K562 (cell line): Measurements from ENCODE around the gene RASSF6. TPM values are rescaled to one million over a fixed set of nuclear protein-coding genes. Genes with fewer than 3 reads are reported as not detected.

ENCODE experiments used
- ATAC-seq: fragments of 200-7000 bp; cut with Tn5 transposase; 3 replicates; pipeline ENCODE4 v1.9.1; 2020; ENCODE audit warnings: moderate library complexity
- BruUV-seq: library from RNA; stranded (reverse); fragments of 400-500 nt; replicated peaks from 2 replicates; lab custom pipeline; 2021; lab: Mats Ljungman, UMichigan
- CTCF ChIA-PET: fragments of 300-600 bp; formaldehyde crosslinking; extraction: SDS; loops from one replicate; lab custom pipeline; 2021; ENCODE audit warnings: low intra/inter-chr PET ratio; lab: Yijun Ruan, JAX
- POLR2A ChIA-PET: fragments of 300-600, 350-650 bp; sonication (Branson Sonifier 250); formaldehyde crosslinking; extraction: SDS; loops from one replicate; lab custom pipeline; 2021; ENCODE audit warnings: antibody characterized with exemption, inconsistent platforms; lab: Yijun Ruan, JAX
- DNase-seq, 4 experiments: peaks; one replicate each; pipeline versions ENCODE4 v3.0.0 to v3.0.0-alpha.2; 2011 to 2018; ENCODE audit warnings: low spot score in 3 of 4, mixed read lengths in 3 of 4; ENCODE audit errors: extremely low read depth in 1 of 4
- FAIRE-seq: peaks from 2 replicates; lab custom pipeline; 2011; peaks lifted over from hg19 to GRCh38; lab: Jason Lieb, UNC
- H2AFZ ChIP-seq: 2 replicates; pipeline ENCODE4 v1.6.0; 2011; ENCODE audit warnings: low read depth, low read length, control low read depth, inconsistent platforms
- H3K27ac ChIP-seq: fragments of 200-600 bp; 3 replicates; pipeline ENCODE4 v1.8.0; 2011; ENCODE audit warnings: low read depth, mild to moderate bottlenecking, control low read depth, inconsistent platforms, low read length, moderate library complexity, mixed read lengths; ENCODE audit errors: extremely low read depth
- H3K27me3 ChIP-seq, 2 experiments: fragments of 300-600 bp in 1 of 2; 2 replicates in 1 of 2; 3 replicates in 1 of 2; pipeline versions ENCODE4 v1.6.0 to v1.8.0; 2011; ENCODE audit warnings: inconsistent platforms in 2 of 2, low read length in 2 of 2, mild to moderate bottlenecking in 1 of 2, mixed read lengths in 1 of 2, moderate library complexity in 1 of 2; ENCODE audit not compliant: control insufficient read depth in 2 of 2, insufficient read depth in 2 of 2
- H3K36me3 ChIP-seq: fragments of 300-600 bp; 3 replicates; pipeline ENCODE4 v1.8.0; 2011; ENCODE audit warnings: mild to moderate bottlenecking, low read length, inconsistent platforms; ENCODE audit not compliant: control insufficient read depth, insufficient read depth
- H3K4me1 ChIP-seq, 2 experiments: fragments of 200-600 bp in 1 of 2; replicated peaks in 1 of 2; 2 replicates in 1 of 2; 3 replicates in 1 of 2; pipeline versions ENCODE4 v1.5.1 to v1.8.0; 2011; ENCODE audit warnings: inconsistent platforms in 2 of 2, low read length in 2 of 2, mild to moderate bottlenecking in 1 of 2, mixed read lengths in 1 of 2, moderate library complexity in 1 of 2; ENCODE audit not compliant: control insufficient read depth in 2 of 2, insufficient read depth in 2 of 2
- H3K4me2 ChIP-seq: 2 replicates; pipeline ENCODE4 v1.6.1; 2011; ENCODE audit warnings: low read length, control low read depth, inconsistent platforms, mixed read lengths; ENCODE audit not compliant: insufficient read depth
- H3K4me3 ChIP-seq: fragments of 200-600 bp; sonication (generic), shearing (Covaris generic); 2 replicates; pipeline ENCODE4 v1.5.1; 2016; ENCODE audit warnings: control low read depth, inconsistent platforms
- H3K79me2 ChIP-seq: fragments of 200-600 bp; 3 replicates; pipeline ENCODE4 v1.8.0; 2011; ENCODE audit warnings: low read length, inconsistent platforms; ENCODE audit not compliant: control insufficient read depth, insufficient read depth
- H3K9ac ChIP-seq, 2 experiments: 2 replicates each; pipeline versions ENCODE4 v1.6.0 to v1.6.1; 2011; ENCODE audit warnings: low read depth in 2 of 2, low read length in 2 of 2, control low read depth in 1 of 2, inconsistent platforms in 1 of 2, mild to moderate bottlenecking in 1 of 2, mixed read lengths in 1 of 2; ENCODE audit not compliant: insufficient read depth in 1 of 2
- H3K9me1 ChIP-seq: one replicate; pipeline ENCODE4 v1.6.0; 2011; ENCODE audit warnings: inconsistent platforms, mild to moderate bottlenecking, low read length, moderate library complexity; ENCODE audit not compliant: control insufficient read depth, insufficient read depth
- H3K9me3 ChIP-seq: replicated peaks from 2 replicates; pipeline ENCODE4 v1.5.1; 2011; ENCODE audit warnings: low read depth, low read length, inconsistent platforms; ENCODE audit not compliant: control insufficient read depth, insufficient read depth
- H4K20me1 ChIP-seq: replicated peaks from 2 replicates; pipeline ENCODE4 v1.6.1; 2011; ENCODE audit warnings: low read length, inconsistent platforms, mixed read lengths; ENCODE audit not compliant: control insufficient read depth, insufficient read depth
- BACH1 ChIP-seq: fragments of 200-800 bp; sonication (Bioruptor generic); IDR thresholded peaks from 2 replicates; pipeline ENCODE4 v1.6.1; 2016; ENCODE audit warnings: missing genetic modification characterization, missing compliant biosample characterization
- BDP1 ChIP-seq: IDR thresholded peaks from 3 replicates; pipeline ENCODE4 v1.6.1; 2011; ENCODE audit not compliant: insufficient read length, insufficient read depth
- CTBP1 ChIP-seq: fragments of 450-650 bp; IDR thresholded peaks from 2 replicates; pipeline ENCODE4 v1.6.1; 2016; ENCODE audit warnings: borderline replicate concordance
- DPF2 ChIP-seq: fragments of 450-650 bp; IDR thresholded peaks from 2 replicates; pipeline ENCODE4 v1.6.1; 2016
- FOSL1 ChIP-seq: fragments of 200-800 bp; sonication (Bioruptor generic); conservative IDR thresholded peaks from 2 replicates; pipeline ENCODE4 v1.6.1; 2016; ENCODE audit warnings: missing genetic modification characterization, missing compliant biosample characterization
- GATA2 ChIP-seq: sonication (generic); formaldehyde crosslinking; IDR thresholded peaks from 2 replicates; pipeline ENCODE4 v1.4.0; 2020; ENCODE audit warnings: mild to moderate bottlenecking, missing genetic modification reagents
- JUNB ChIP-seq: fragments of 450-650 bp; formaldehyde crosslinking; conservative IDR thresholded peaks from 2 replicates; pipeline ENCODE4 v1.4.0; 2020; ENCODE audit warnings: mild to moderate bottlenecking
- MAFG ChIP-seq: fragments of 450-650 bp; conservative IDR thresholded peaks from 2 replicates; pipeline ENCODE4 v1.6.1; 2016; ENCODE audit warnings: missing genetic modification characterization, missing compliant biosample characterization
- MED1 ChIP-seq: sonication (generic); formaldehyde crosslinking; IDR thresholded peaks from 2 replicates; pipeline ENCODE4 v1.8.1; 2023; ENCODE audit warnings: missing genetic modification reagents, borderline replicate concordance
- MTA3 ChIP-seq: fragments of 450-650 bp; formaldehyde crosslinking; IDR thresholded peaks from 2 replicates; pipeline ENCODE4 v1.6.1; 2017; ENCODE audit warnings: mild to moderate bottlenecking, borderline replicate concordance
- NFE2L1 ChIP-seq: fragments of 450-650 bp; IDR thresholded peaks from 2 replicates; pipeline ENCODE4 v1.6.1; 2016; ENCODE audit warnings: missing genetic modification characterization, low read depth, mild to moderate bottlenecking, missing compliant biosample characterization, moderate library complexity, borderline replicate concordance
- NFIX ChIP-seq: fragments of 250-450 bp; sonication (Bioruptor Pico); IDR thresholded peaks from 2 replicates; pipeline ENCODE4 v1.4.0; 2020; ENCODE audit warnings: low read depth, mild to moderate bottlenecking, moderate library complexity
- NFXL1 ChIP-seq: fragments of 450-650 bp; formaldehyde crosslinking; IDR thresholded peaks from 2 replicates; pipeline ENCODE4 v1.4.0; 2021; ENCODE audit warnings: mild to moderate bottlenecking
- RBM25 ChIP-seq: fragments of 200-400 bp; formaldehyde crosslinking; IDR thresholded peaks from 2 replicates; pipeline ENCODE4 v1.6.1; 2018; ENCODE audit warnings: low read length, low read depth, moderate library complexity; ENCODE audit not compliant: severe bottlenecking
- SMARCE1 ChIP-seq: fragments of 450-650 bp; IDR thresholded peaks from 2 replicates; pipeline ENCODE4 v1.7.1; 2016; ENCODE audit warnings: mild to moderate bottlenecking
- ZNF175 ChIP-seq: fragments of 200-800 bp; sonication (Bioruptor generic); IDR thresholded peaks from 2 replicates; pipeline ENCODE4 v1.6.1; 2016; ENCODE audit warnings: low read depth, mild to moderate bottlenecking, missing genetic modification characterization, missing compliant biosample characterization
- WGBS: fragments of 100-300 bp; shearing (Covaris generic); methylation state at CpG from one replicate; pipeline ENCODE4 v1.1.6; 2016; ENCODE audit warnings: low coverage, mixed read lengths; ENCODE audit not compliant: insufficient coverage; ENCODE audit errors: missing lambda C conversion rate; 5-methylcytosine and 5-hydroxymethylcytosine counted together
- in situ Hi-C: fragments of 300-500 bp; cut with MboI; formaldehyde crosslinking; loops from 4 replicates; pipeline ENCODE4 v1.15.0; 2018; ENCODE audit warnings: inconsistent platforms, mixed read lengths
- intact Hi-C: fragments of 100-400 bp; cut with micrococcal nuclease; formaldehyde crosslinking; loops from 2 replicates; pipeline ENCODE4 v1.14.2; 2022
- polyA plus RNA-seq, 8 experiments: library from polyadenylated mRNA; depleted of rRNA in 4 of 8; stranded (reverse) in 5 of 8; unstranded in 3 of 8; fragments of >200 nt; fragmentation: Nextera tagmentation in 2 of 8; fragmentation: Illumina TruSeq in 1 of 8; extraction: Ambion mirVana in 2 of 8; extraction: Trizol in 1 of 8; gene quantifications; 2 replicates each; pipeline versions ENCODE4 v1.2.1 to v1.2.3, GENCODE V29; 2011 to 2014; ENCODE audit warnings: inconsistent platforms in 1 of 8, missing spikeins in 1 of 8
- total RNA-seq, 7 experiments: library from RNA; depleted of rRNA in 6 of 7; stranded (reverse); fragments of >200 nt in 6 of 7; fragmentation: Illumina TruSeq in 2 of 7; extraction: Trizol in 2 of 7; gene quantifications; 2 replicates each; pipeline versions ENCODE4 v1.2.1 to v1.2.3, GENCODE V29; 2011 to 2021; ENCODE audit warnings: low replicate concordance in 1 of 7
- TF ChIP-seq, protein P1 (sequence below): fragments of 250-450 bp; sonication (Bioruptor Pico); IDR thresholded peaks from 2 replicates; pipeline ENCODE4 v1.8.0; 2022; ENCODE audit warnings: inconsistent platforms, mild to moderate bottlenecking, moderate library complexity, borderline replicate concordance
- TF ChIP-seq, protein P2 (sequence below): fragments of 450-650 bp; formaldehyde crosslinking; IDR thresholded peaks from 2 replicates; pipeline ENCODE4 v1.4.0; 2020; ENCODE audit warnings: mild to moderate bottlenecking, moderate library complexity
- TF ChIP-seq, protein P3 (sequence below): sonication (generic); formaldehyde crosslinking; IDR thresholded peaks from 2 replicates; pipeline ENCODE4 v1.8.0; 2022; ENCODE audit warnings: mild to moderate bottlenecking, missing genetic modification reagents

Gene RASSF6
- total and polyA plus RNA-seq, 9 of the 15 experiments (the other 6 are each of a cell fraction or from before 2014, with no cell fraction given): under 0.01 to 0.25 (median 0.06) TPM; not detected in 1

DNA sequence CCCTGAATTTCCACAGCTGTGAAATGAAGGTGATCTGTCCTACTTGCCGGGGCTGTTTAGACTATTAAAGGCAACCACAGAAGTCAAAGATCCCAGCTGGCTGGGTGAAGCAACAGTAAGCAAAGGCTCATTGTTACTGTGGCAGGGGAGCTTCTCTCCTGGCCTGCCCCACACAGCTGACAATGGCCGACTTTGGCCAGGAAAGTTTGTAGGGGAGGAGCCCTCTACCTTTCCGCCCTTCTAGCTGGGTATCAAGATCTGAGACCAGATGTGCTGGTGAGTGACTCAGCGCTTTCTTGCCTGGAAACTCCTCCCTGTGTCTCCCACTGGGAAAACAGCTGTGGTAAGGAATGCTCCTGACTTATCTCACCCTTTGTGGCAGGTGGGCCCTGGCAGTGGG is 21.1 kb downstream of the RASSF6 start:
- H3K27ac ChIP-seq: peak overlapping the region; percentile 29; the same call in 1 of the 3 replicates
- H3K4me1 ChIP-seq: peaks cover 0 to 10% of the 10 kb centered on the region in 2 experiments; a peak in 3 of 5 replicates
- H3K4me3 ChIP-seq: no peak overlapping the region
- FAIRE-seq: peak; percentile 75
- no peaks in the 10 kb centered on the region for H3K27me3 ChIP-seq
- BruUV-seq: no TSS peak
- in situ Hi-C loops (no loop called here), intact Hi-C loops (no loop called here)
- peak; percentile 21 to 66 (median 30) for DNase-seq
- H3K4me2 ChIP-seq: peak overlapping the region; percentile 66
- no peaks in the 10 kb centered on the region for H3K36me3 ChIP-seq
- H2AFZ ChIP-seq: peak overlapping the region; percentile 71
- no peaks in the 10 kb centered on the region for H3K9me1 ChIP-seq
- ChIA-PET POLR2A (interaction anchor here (0.5 kb wide), 1 partner anchor 256 kb away, joined by 4 read pairs; no protein-coding TSS in a partner anchor), CTCF (no interaction called here)
- H3K79me2 ChIP-seq: no peaks in the 10 kb centered on the region
- peak; percentile 92 for ATAC-seq
- H3K9me3 ChIP-seq: no peaks in the 10 kb centered on the region
- 0 out of 4 replicates have a peak overlapping the region, but pooled peaks of 1 of the 2 experiments have one; percentile 26 for H3K9ac ChIP-seq
- H4K20me1 ChIP-seq: no peaks in the 10 kb centered on the region
- 0% methylated on average over 3 of the region's 4 CpGs for WGBS
- TF ChIP-seq MTA3 (peak; percentile 51; the same call in 1 of the 2 replicates), ZNF175 (CRISPR knock-in tag) (no peak), JUNB (no peak), NFIX (CRISPR knock-in tag) (no peak), MAFG (peak; percentile 97), MED1 (no peak), GATA2 (no peak), DPF2 (peak; percentile 64), SMARCE1 (peak; percentile 50; the same call in 1 of the 2 replicates), CTBP1 (peak; percentile 86), NFXL1 (CRISPR knock-in tag) (no peak), FOSL1 (tag) (0 out of 2 replicates have a peak, but pooled peaks have one; percentile 19), RBM25 (no peak), NFE2L1 (tag) (peak; percentile 84), BDP1 (no peak), BACH1 (tag) (peak; percentile 80; the same call in 1 of the 2 replicates)
- TF ChIP-seq, protein P1, sequence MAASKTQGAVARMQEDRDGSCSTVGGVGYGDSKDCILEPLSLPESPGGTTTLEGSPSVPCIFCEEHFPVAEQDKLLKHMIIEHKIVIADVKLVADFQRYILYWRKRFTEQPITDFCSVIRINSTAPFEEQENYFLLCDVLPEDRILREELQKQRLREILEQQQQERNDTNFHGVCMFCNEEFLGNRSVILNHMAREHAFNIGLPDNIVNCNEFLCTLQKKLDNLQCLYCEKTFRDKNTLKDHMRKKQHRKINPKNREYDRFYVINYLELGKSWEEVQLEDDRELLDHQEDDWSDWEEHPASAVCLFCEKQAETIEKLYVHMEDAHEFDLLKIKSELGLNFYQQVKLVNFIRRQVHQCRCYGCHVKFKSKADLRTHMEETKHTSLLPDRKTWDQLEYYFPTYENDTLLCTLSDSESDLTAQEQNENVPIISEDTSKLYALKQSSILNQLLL (CRISPR knock-in tag): no peak
- TF ChIP-seq, protein P2, sequence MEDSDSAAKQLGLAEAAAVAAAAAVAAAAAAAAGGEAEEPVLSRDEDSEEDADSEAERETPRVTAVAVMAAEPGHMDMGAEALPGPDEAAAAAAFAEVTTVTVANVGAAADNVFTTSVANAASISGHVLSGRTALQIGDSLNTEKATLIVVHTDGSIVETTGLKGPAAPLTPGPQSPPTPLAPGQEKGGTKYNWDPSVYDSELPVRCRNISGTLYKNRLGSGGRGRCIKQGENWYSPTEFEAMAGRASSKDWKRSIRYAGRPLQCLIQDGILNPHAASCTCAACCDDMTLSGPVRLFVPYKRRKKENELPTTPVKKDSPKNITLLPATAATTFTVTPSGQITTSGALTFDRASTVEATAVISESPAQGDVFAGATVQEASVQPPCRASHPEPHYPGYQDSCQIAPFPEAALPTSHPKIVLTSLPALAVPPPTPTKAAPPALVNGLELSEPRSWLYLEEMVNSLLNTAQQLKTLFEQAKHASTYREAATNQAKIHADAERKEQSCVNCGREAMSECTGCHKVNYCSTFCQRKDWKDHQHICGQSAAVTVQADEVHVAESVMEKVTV (CRISPR knock-in tag): no peak
- TF ChIP-seq, protein P3, sequence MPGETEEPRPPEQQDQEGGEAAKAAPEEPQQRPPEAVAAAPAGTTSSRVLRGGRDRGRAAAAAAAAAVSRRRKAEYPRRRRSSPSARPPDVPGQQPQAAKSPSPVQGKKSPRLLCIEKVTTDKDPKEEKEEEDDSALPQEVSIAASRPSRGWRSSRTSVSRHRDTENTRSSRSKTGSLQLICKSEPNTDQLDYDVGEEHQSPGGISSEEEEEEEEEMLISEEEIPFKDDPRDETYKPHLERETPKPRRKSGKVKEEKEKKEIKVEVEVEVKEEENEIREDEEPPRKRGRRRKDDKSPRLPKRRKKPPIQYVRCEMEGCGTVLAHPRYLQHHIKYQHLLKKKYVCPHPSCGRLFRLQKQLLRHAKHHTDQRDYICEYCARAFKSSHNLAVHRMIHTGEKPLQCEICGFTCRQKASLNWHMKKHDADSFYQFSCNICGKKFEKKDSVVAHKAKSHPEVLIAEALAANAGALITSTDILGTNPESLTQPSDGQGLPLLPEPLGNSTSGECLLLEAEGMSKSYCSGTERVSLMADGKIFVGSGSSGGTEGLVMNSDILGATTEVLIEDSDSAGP (CRISPR knock-in tag): no peak
